Upper lobe of right lung (tissue), 1 donor: ENCODE measurements around the gene CCR6. TPM values are rescaled to one million over a fixed set of nuclear protein-coding genes. Genes with fewer than 3 reads are reported as not detected.

ENCODE experiments used
- ATAC-seq: fragments of 200-7000 bp; cut with Tn5 transposase; one replicate; pipeline ENCODE4 v1.9.1; 2020; ENCODE audit warnings: mild to moderate bottlenecking, moderate library complexity
- DNase-seq: peaks from one replicate; pipeline ENCODE4 v3.0.0-alpha.2; 2020
- H3K27ac ChIP-seq: fragments of 200-600 bp; one replicate; pipeline ENCODE4 v1.8.0; 2022
- H3K27me3 ChIP-seq: fragments of 200-600 bp; one replicate; pipeline ENCODE4 v1.8.0; 2022; ENCODE audit warnings: mild to moderate bottlenecking
- H3K36me3 ChIP-seq: fragments of 200-600 bp; one replicate; pipeline ENCODE4 v1.8.0; 2022
- H3K4me1 ChIP-seq: fragments of 200-600 bp; one replicate; pipeline ENCODE4 v1.8.0; 2022
- H3K4me3 ChIP-seq: fragments of 200-600 bp; one replicate; pipeline ENCODE4 v1.8.0; 2022; ENCODE audit warnings: mild to moderate bottlenecking
- H3K9me3 ChIP-seq: fragments of 200-600 bp; one replicate; pipeline ENCODE4 v1.8.0; 2022
- intact Hi-C: fragments of 100-400 bp; cut with DNase I; formaldehyde crosslinking; loops from one replicate; pipeline ENCODE4 v1.11.0; 2022
- total RNA-seq: library from RNA; stranded (reverse); fragmentation: NEBNext Ultra II Directional; extraction: Animal tissue kit (Norgen Biotek cat#: 25700); gene quantifications from one replicate; pipeline ENCODE4 v1.2.1, GENCODE V29; 2021
- TF ChIP-seq, protein P1 (sequence below): fragments of 200-600 bp; IDR thresholded peaks from one replicate; pipeline ENCODE4 v1.8.0; 2022; ENCODE audit warnings: antibody characterized with exemption
- donor health status: DM: no; HTN: yes; CAD: no; lungs with severe emphysema.

The CCR6 gene
- total RNA-seq, 1 donor from 2014 or later: 1.4 TPM

- Histone ChIP-seq H3K4me1 (no peaks in the 10 kb centered on the region), H3K4me3 (no peak overlapping the region), H3K36me3 (no peaks in the 10 kb centered on the region), H3K9me3 (no peaks in the 10 kb centered on the region), H3K27ac (no peak overlapping the region), H3K27me3 (no peaks in the 10 kb centered on the region)
- intact Hi-C loops: no loop called here
- ATAC-seq (no peak), DNase-seq (no peak)
- TF ChIP-seq, protein P1, sequence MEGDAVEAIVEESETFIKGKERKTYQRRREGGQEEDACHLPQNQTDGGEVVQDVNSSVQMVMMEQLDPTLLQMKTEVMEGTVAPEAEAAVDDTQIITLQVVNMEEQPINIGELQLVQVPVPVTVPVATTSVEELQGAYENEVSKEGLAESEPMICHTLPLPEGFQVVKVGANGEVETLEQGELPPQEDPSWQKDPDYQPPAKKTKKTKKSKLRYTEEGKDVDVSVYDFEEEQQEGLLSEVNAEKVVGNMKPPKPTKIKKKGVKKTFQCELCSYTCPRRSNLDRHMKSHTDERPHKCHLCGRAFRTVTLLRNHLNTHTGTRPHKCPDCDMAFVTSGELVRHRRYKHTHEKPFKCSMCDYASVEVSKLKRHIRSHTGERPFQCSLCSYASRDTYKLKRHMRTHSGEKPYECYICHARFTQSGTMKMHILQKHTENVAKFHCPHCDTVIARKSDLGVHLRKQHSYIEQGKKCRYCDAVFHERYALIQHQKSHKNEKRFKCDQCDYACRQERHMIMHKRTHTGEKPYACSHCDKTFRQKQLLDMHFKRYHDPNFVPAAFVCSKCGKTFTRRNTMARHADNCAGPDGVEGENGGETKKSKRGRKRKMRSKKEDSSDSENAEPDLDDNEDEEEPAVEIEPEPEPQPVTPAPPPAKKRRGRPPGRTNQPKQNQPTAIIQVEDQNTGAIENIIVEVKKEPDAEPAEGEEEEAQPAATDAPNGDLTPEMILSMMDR: no peak
Measured at GRCh38 chr6:167118839-167119238, 4.1 kb upstream of the CCR6 start.

GRCh38 chr6:167119670-167120582 is 3.0 kb upstream of the CCR6 start:
- no peak for ATAC-seq
- H3K9me3 ChIP-seq: no peaks in the 10 kb centered on the region
- no peak overlapping the region for H3K27ac ChIP-seq
- H3K36me3 ChIP-seq: no peaks in the 10 kb centered on the region
- H3K4me3 ChIP-seq: no peak overlapping the region
- intact Hi-C loops: no loop called here
- no peaks in the 10 kb centered on the region for H3K27me3 ChIP-seq
- H3K4me1 ChIP-seq: no peaks in the 10 kb centered on the region
- TF ChIP-seq, protein P1: no peak
- no peak for DNase-seq

- Histone ChIP-seq H3K27ac (no peak overlapping the region), H3K4me3 (no peak overlapping the region), H3K36me3 (no peaks in the 10 kb centered on the region), H3K9me3 (no peaks in the 10 kb centered on the region), H3K4me1 (no peaks in the 10 kb centered on the region), H3K27me3 (no peaks in the 10 kb centered on the region)
- intact Hi-C loops: no loop called here
- TF ChIP-seq, protein P1: no peak
- DNase-seq: no peak
- no peak for ATAC-seq
Measured at GRCh38 chr6:167120583-167120903, 2.4 kb upstream of the CCR6 start.

- H3K27ac ChIP-seq: peak overlapping the region; percentile 24
- no peak for DNase-seq
- TF ChIP-seq, protein P1: no peak
- no peak for ATAC-seq
- no peak overlapping the region for H3K4me3 ChIP-seq
- intact Hi-C loops: no loop called here
- no peaks in the 10 kb centered on the region for H3K9me3 ChIP-seq
- H3K36me3 ChIP-seq: no peaks in the 10 kb centered on the region
- no peaks in the 10 kb centered on the region for H3K27me3 ChIP-seq
- H3K4me1 ChIP-seq: no peaks in the 10 kb centered on the region
Measured at GRCh38 chr6:167121335-167121841, 1.5 kb upstream of the CCR6 start.

- no peaks in the 10 kb centered on the region for H3K9me3 ChIP-seq
- no peaks in the 10 kb centered on the region for H3K36me3 ChIP-seq
- H3K27ac ChIP-seq: peak overlapping the region; percentile 24
- H3K27me3 ChIP-seq: no peaks in the 10 kb centered on the region
- no peak for ATAC-seq
- TF ChIP-seq, protein P1: no peak
- intact Hi-C loops: no loop called here
- H3K4me1 ChIP-seq: no peaks in the 10 kb centered on the region
- H3K4me3 ChIP-seq: no peak overlapping the region
- DNase-seq: no peak
Measured at GRCh38 chr6:167122041-167122826, 662 bp upstream of the CCR6 start.
